Glutamatergic neuron (in vitro differentiated cells): ENCODE data around the gene DNMBP. TPM values are rescaled to one million over a fixed set of nuclear protein-coding genes. Genes with fewer than 3 reads are reported as not detected.
"Not testable (repeated sequence)": the region's sequence is repeated elsewhere in the genome, so short reads cannot be mapped to it uniquely, and the experiment has no call there.

ENCODE experiments used
- DNase-seq: peaks from one replicate; pipeline ENCODE4 v3.0.0; 2022
- H3K27ac Mint-ChIP-seq: one replicate; pipeline ENCODE4 v1.8.0; 2020; ENCODE audit warnings: mild to moderate bottlenecking, mixed read lengths, inconsistent platforms; ENCODE audit not compliant: unreplicated experiment
- H3K27me3 Mint-ChIP-seq: one replicate; pipeline ENCODE4 v1.8.0; 2020; ENCODE audit warnings: mild to moderate bottlenecking, moderate library complexity, mixed read lengths, inconsistent platforms; ENCODE audit not compliant: unreplicated experiment
- H3K36me3 Mint-ChIP-seq: one replicate; pipeline ENCODE4 v1.8.0; 2020; ENCODE audit warnings: mild to moderate bottlenecking, mixed read lengths, inconsistent platforms; ENCODE audit not compliant: unreplicated experiment
- H3K4me1 Mint-ChIP-seq: one replicate; pipeline ENCODE4 v1.8.0; 2020; ENCODE audit warnings: mild to moderate bottlenecking, low read depth, mixed read lengths, inconsistent platforms; ENCODE audit not compliant: unreplicated experiment
- H3K4me3 Mint-ChIP-seq: one replicate; pipeline ENCODE4 v1.8.0; 2020; ENCODE audit warnings: mild to moderate bottlenecking, mixed read lengths, inconsistent platforms; ENCODE audit not compliant: unreplicated experiment
- H3K9me3 Mint-ChIP-seq: one replicate; pipeline ENCODE4 v1.8.0; 2020; ENCODE audit warnings: mild to moderate bottlenecking, moderate library complexity, mixed read lengths, inconsistent platforms; ENCODE audit not compliant: unreplicated experiment
- total RNA-seq: library from RNA; stranded (reverse); fragmentation: NEBNext Ultra II Directional; extraction: Animal tissue kit (Norgen Biotek cat#: 25700); gene quantifications from one replicate; pipeline ENCODE4 v1.2.1, GENCODE V29; 2021; ENCODE audit not compliant: unreplicated experiment
- TF ChIP-seq, protein P1 (sequence below): fragments of 200-600 bp; sonication (generic); IDR thresholded peaks from one replicate; pipeline ENCODE4 v1.5.0; 2021; ENCODE audit not compliant: partially characterized antibody, unreplicated experiment

The DNMBP gene
- total RNA-seq, 1 donor from 2014 or later, result 9.5 TPM

DNA sequence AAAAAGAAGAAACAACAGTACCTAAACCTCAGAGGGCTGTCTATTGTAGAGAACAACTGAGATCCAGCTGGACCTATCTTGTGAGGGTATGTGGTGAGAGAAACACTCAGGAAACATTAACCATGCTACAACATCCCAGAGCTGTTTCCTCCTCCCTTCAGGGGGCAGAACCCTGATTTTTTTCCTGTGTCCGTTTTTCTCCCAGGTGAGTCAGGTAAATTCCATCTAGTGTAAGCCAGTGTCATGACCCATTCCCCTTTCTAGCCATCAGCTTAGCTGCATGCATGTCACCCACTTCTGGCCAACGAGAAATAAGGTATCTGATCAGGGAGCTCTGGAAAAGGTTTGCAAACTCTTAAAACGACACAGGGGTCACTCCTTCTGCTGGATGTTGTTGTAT lies 103.8 kb downstream of the DNMBP start:
- DNase-seq, result no peak
- Mint-ChIP-seq H3K4me1 (no peaks in the 10 kb centered on the region), H3K9me3 (peaks cover 5% of the 10 kb centered on the region), H3K27me3 (peaks cover 3% of the 10 kb centered on the region), H3K27ac (no peak overlapping the region), H3K36me3 (peaks cover 4% of the 10 kb centered on the region), H3K4me3 (no peak overlapping the region)
- TF ChIP-seq, protein P1, sequence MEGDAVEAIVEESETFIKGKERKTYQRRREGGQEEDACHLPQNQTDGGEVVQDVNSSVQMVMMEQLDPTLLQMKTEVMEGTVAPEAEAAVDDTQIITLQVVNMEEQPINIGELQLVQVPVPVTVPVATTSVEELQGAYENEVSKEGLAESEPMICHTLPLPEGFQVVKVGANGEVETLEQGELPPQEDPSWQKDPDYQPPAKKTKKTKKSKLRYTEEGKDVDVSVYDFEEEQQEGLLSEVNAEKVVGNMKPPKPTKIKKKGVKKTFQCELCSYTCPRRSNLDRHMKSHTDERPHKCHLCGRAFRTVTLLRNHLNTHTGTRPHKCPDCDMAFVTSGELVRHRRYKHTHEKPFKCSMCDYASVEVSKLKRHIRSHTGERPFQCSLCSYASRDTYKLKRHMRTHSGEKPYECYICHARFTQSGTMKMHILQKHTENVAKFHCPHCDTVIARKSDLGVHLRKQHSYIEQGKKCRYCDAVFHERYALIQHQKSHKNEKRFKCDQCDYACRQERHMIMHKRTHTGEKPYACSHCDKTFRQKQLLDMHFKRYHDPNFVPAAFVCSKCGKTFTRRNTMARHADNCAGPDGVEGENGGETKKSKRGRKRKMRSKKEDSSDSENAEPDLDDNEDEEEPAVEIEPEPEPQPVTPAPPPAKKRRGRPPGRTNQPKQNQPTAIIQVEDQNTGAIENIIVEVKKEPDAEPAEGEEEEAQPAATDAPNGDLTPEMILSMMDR, result no peak

DNA sequence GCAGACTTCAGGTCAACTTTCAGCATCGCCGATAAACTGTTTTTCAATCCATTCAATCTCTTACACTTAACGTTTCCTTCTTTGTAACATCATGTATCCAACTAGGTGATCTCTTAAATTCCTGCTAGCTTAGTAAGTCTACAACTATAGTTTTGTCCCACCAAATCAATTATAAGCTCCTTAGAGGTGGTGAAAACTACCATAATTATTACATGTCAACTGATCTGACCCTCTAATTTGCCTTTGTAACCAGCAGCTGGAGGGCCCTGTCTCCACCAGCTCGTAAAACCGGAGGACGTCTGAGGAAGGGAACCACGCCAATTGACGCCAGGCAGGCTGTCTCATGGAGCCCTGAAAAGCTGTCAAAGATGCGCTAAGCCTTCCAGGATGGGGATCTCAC lies 113.9 kb downstream of the DNMBP start:
- no peaks in the 10 kb centered on the region for H3K9me3 Mint-ChIP-seq

DNA sequence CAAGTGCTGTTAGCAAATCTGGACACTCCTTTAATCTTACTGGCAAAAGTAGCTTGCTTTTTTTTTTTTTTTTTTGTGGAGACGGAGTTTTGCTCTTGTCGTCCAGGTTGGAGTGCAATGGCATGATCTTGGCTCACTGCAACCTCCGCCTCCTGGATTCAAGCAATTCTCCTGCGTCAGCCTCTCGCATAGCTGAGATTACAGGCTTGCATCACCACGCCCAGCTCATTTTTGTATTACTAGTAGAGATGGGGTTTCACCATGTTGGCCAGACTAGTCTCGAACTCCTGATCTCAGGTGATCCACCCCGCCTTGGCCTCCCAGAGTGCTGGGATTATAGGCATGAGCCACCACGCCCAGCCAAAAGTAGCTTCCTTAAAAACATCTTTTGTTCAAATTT lies 114.7 kb downstream of the DNMBP start:
- H3K4me1 Mint-ChIP-seq, H3K9me3 Mint-ChIP-seq, H3K36me3 Mint-ChIP-seq, H3K27me3 Mint-ChIP-seq, H3K27ac Mint-ChIP-seq, DNase-seq, H3K4me3 Mint-ChIP-seq: not testable (repeated sequence)

More for the DNA sequence above, 113.9 kb downstream of the DNMBP start:
- Mint-ChIP-seq H3K4me3 (no peak overlapping the region), H3K36me3 (peaks cover 6% of the 10 kb centered on the region), H3K27ac (no peak overlapping the region), H3K27me3 (no peaks in the 10 kb centered on the region), H3K4me1 (no peaks in the 10 kb centered on the region)
- TF ChIP-seq, protein P1, result no peak
- DNase-seq, result no peak

DNA sequence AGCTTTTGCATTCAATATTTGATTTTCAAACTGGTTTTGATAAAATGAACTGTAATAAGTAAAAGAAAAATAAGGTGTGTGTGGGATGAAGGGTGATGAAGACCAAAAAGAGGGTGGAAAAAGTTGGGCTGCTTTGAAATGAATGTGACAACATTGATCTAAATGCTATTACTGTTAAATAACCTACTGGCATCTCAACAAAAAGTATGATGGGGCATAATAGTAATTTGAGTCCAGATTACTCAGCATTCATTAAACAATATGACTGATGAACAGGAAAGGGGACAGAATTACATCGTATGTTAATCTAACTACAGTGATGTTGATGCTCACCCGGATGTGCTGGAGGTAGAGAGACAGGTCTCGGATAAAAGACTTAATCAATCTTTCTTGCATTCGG lies 115.1 kb downstream of the DNMBP start:
- Mint-ChIP-seq H3K9me3 (no peaks in the 10 kb centered on the region), H3K27ac (no peak overlapping the region), H3K4me3 (no peak overlapping the region), H3K36me3 (peaks cover 6% of the 10 kb centered on the region), H3K27me3 (no peaks in the 10 kb centered on the region), H3K4me1 (no peaks in the 10 kb centered on the region)
- no peak for DNase-seq
- TF ChIP-seq, protein P1, result no peak

DNA sequence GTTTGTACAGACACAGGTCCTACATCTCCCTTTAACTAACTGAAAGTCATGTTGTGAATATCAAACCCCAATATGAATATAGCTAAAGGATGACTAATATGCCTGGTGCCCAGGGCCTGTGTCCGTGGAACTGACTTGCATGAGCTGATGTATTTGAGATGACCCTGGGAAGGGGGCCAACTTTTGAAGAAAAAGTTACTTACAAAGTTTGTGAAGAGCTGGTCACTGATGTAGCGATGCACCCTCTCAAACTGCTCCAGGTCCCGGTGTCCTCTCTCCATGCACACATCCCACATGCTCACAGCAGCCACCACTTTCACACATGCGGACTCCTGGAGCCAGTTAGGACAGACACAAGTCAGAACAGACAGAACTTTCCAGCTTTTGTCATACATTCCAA lies 121.1 kb downstream of the DNMBP start:
- Mint-ChIP-seq H3K4me1 (no peaks in the 10 kb centered on the region), H3K27me3 (peaks cover 2% of the 10 kb centered on the region), H3K27ac (no peak overlapping the region), H3K36me3 (no peaks in the 10 kb centered on the region), H3K4me3 (no peak overlapping the region), H3K9me3 (peaks cover 2% of the 10 kb centered on the region)
- TF ChIP-seq, protein P1, result no peak
- no peak for DNase-seq

DNA sequence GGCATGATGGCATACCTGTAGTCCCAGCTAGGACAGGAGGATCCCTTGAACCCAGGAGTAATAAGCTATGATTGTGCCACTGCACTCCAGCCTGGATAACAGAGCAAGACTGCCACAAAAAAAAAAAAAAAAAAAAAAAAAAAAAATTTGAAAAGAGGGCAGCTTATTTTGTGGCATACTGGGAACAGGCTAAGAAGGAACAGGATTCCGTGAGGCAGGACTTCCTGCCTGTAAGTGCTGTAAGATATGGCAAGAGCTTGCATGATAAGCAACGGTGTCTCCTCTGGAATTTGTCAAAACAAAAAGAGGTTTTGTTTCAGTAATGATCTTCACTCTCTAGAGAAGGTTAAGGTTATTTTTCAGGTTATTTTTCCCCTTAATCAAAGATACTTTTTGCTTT lies 126.2 kb downstream of the DNMBP start:
- no peak overlapping the region for H3K27ac Mint-ChIP-seq
- H3K36me3 Mint-ChIP-seq, result peaks cover 9% of the 10 kb centered on the region
- peaks cover 1% of the 10 kb centered on the region for H3K27me3 Mint-ChIP-seq
- no peak overlapping the region for H3K4me3 Mint-ChIP-seq
- H3K4me1 Mint-ChIP-seq, result no peaks in the 10 kb centered on the region
- H3K9me3 Mint-ChIP-seq, result no peaks in the 10 kb centered on the region
- TF ChIP-seq, protein P1, result no peak
- no peak for DNase-seq
